NCI-H524 (cell line): ENCODE measurements around the gene TELO2.

Experiments
- DNase-seq, 2 experiments: peaks; one replicate each; lab custom pipeline; 2025; lab: John Stamatoyannopoulos, UW

The TELO2 gene

DNA sequence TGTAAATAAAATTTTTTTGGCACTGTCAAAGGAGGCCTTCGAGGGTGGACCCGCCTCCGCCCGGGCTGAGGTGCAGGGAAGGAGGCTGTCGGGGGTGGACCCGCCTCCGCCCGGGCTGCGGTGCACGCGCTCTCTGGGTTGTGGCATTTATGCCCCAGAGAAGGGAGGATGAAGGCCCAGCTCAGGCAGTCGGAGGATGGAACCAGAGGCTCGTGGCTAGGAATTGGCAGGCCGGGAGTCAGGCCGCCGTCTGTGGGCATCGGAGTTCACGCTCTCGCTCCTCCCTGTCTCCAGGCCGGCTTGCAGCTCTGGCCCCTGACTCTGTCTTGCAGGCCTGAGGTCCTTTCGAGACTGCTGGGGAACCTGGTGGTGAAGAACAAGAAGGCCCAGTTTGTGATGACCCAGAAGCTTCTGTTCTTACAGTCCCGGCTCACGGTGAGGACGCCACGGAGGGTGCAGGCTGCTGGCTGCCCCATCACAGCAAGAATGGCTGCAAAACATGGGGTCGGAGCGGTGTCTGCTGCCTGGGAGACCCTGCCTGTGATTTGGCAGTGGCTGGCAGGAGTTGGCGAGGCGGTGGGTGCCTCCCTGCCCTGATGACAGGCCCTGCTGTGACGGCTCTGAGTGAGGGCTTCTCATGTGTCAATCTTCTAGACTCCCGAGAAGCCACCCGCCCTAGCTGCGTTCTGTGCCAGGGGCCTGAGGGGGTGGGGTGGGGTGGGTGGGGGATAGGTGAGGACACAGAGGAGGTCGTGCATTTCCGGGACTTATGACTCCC is 5.9 kb downstream of the TELO2 start:
- DNase-seq: no peak

DNA sequence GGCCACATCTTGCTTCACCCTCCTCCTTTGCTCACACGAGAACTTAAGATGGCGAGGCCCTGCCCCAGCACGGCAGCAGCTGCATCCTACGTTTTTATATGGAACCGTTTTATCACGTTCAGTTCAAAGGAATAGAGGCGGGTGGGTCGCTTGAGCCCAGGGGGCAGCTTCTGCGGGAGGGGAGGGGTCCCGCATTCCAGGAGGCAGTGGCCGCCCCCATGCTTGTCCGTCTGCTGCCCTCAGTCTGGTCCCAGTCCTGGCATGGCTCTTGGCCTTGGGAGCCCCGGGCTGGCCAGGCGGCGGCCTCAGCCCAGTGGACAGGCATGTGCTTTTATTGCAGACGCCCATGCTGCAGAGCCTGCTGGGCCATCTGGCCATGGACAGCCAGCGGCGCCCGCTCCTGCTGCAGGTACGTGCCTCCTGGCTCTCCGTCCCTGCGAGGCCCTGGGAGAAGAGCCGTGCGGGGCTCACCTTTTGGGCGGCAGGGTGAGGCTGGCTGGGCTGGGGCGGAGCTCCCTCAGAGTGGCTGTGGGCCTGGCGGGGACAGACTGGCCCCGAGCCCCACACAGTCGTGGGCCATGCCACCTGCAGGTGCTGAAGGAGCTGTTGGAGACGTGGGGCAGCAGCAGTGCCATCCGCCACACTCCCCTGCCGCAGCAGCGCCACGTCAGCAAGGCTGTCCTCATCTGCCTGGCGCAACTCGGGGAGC is 6.8 kb downstream of the TELO2 start:
- DNase-seq: no peak

DNA sequence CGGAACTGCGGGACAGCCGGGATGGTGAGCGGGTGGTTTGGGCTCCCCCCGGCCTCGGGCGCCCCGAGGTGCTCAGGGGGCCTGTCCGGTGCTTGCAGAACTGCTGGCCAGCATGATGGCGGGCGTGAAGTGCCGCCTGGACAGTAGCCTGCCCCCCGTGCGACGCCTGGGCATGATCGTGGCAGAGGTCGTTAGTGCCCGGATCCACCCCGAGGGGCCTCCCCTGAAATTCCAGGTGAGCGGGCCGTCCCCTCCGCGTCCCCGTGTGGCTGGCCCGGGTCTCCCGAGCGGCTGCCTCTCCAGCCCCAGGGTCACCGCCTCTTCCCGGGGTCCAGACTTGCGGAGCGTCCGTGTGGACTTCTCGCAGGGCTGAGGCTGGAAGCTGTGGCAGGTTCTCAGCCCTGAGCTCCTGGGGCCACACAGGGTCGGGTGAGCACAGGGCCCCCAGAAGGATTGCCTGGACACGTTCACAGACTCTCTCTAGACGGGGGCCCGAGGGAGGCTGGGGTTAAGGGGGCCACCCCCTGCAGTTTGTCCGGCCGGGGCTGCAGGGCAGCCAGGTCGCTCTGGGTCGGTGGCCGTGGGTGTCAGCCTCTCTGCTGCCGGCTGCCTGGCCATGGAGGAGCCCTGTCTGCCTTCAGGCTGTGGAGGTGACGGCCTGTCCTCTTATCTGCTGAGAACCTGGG is 7.4 kb downstream of the TELO2 start:
- no peak for DNase-seq

DNA sequence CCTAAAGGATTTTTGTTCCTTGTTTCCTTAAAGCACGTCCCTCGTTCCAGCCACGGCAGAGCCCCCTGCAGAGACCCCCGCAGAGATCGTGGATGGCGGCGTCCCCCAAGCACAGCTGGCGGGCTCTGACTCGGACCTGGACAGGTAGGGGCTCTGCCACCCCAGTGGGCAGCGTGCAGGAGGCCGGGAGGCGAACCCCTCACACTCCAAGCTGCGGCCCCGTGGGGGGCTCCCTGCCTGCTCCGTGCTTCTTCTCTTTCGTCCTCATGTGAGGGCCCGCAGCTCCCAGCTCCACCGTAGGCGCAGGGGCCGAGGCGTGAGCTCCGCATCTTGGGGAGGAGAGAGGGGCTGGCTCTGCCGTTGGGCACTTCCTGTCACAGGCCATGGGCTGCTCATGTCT is 8.5 kb downstream of the TELO2 start:
- DNase-seq: no peak

DNA sequence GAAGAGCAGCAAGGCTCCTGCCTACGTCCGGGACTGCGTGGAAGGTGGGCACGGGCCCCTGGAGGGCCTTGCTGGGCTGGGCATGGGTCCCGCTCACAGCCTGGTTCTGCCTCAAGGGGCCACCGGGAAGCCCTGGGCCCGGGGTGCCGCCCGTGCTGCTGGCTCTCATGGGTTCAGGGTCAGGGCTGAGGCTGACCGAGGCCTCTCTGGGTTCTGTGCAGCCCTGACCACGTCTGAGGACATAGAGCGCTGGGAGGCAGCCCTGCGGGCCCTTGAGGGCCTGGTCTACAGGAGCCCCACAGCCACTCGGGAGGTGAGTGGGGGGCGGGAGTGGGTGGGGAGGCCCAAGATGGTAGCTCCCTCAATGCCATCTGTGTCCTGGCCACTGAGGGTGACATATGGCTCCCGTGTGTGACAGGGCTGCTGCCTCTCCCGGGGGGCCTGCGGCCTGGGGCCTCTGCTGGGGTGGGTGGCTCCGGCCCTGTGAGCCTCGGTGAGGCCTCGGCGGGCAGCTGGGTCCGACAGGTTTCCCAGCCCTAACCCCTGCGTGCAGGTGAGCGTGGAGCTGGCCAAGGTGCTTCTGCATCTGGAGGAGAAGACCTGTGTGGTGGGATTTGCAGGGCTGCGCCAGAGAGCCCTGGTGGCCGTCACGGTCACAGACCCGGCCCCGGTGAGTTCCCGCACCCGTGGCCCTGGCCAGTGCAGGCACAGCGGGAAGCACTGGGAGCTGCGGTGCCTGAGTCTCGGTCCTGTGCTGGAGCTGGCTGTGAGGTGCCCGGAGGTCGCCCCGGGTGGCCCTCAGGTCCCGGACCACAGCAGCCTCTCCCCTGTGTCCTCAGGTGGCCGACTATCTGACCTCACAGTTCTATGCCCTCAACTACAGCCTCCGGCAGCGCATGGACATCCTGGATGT is 9.2 kb downstream of the TELO2 start:
- no peak for DNase-seq

DNA sequence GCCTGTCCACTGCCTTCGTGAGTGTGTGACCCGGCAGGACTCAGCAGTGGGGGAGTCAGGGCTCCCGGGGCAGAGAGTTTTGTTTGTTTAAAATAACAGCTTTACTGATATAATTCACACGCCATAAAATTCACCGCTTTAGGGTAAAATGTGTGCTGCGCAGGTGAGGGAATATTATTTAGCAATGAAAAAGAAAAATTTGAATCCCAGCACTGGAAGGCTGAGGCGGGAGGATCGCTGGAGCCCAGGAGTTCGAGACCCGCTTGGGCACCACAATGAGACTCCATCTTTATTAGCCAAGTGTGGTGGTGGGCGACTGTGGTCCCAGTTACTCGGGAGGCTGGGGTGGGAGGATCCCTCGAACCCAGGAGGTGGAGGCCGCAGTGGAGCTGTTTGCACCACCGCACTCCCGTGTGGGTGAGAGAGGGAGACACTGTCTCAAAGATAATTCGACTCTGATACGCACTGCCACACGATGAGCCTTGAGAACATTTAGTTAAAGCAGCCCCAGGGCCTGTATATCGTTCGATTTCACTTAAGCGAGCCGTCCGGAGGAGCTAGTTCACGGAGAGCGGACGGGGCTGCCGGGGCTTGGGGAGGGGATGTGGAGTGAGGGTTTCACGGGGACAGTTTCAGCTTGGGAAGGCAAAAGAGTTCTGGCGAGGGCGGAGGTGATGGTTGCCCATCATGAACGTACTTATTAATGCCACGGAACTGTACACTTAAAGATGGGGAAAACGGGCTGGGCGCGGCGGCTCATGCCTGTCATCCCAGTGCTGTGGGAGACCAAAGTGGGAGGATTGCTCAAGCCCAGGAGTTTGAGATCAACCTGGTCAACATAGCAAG is 10.2 kb downstream of the TELO2 start:
- no peak for DNase-seq

DNA sequence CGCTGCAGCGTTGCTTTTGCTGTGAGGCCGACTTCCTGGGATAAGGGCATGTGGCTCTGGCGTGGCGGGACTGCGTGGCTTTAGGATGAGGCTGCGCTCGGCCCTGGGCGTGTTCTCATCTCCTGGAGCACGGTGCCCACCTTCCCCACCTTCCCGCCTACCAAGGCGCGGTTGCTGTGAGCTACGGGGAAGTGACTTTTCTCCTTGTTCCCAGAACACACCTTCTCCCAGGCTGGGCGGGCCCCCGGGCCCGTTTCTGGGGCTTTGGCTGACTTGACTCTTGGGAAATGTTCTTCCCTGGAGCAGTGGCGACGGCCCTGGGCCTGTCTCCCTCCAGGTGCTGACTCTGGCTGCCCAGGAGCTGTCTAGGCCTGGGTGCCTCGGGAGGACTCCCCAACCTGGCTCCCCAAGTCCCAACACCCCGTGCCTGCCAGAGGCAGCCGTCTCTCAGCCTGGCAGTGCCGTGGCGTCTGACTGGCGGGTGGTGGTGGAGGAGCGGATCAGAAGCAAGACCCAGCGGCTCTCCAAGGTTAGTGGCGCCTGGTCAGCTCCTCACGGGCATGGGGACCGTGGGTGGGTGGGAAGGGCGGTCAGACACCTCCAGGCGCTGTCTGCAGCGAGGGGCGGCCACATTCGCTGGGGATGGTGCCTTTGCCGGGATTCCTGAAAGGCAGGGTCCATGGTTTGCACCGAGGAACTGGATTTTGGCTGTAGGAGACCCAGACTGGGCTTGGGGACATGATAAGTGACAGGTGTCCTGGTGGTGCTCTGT is 12.1 kb downstream of the TELO2 start:
- DNase-seq: no peak

DNA sequence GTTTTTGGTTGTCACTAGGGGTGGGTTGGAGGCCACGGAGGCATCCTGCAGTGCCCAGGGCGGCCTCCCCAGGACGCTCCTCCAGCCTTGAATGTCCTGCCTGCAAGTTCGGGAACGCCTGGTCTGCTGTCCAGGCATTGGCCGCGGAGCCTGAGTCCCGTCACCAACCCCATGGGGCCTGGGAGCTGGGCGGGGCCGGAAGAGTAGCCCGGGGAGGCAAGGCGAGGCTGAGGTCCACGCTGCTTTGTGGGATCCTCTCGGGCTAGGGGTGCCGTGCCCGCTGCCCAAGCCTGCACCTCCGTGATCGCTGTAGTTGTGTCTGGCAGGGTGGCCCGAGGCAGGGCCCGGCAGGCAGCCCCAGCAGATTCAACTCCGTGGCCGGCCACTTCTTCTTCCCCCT is 12.8 kb downstream of the TELO2 start:
- no peak for DNase-seq

DNA sequence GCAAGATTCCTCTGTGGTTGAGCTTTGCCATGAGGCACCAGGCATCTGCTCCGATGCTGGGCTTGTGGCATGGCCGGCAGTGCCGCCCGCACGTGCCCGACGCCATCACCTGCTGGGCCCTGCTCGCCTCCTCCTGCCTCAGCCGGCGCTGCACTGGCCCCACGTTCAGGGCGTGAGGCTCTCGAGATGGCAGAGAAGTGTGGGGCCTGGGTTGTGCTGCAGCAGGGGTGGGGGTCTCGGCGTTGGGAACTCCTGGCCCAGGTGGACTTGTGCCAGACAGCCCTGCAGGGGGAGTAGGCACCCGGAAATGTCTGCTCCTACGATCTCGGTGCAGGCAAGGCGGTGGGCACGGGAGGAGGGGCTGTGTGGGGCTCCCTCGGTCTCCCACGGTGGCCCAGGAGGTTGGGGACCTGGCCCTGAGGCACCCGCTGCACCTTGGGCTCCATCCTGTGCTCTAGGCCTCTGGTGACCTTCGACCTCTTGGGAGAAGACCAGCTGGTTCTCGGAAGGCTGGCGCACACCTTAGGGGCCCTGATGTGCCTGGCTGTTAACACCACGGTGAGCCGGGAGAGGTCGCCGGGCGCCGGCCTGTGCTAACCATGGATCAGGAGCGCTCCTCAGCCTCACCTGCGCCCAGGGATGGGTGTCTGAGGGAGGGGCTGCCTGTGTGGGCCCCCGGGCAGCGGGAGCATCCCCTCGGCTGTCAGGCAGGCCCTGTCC is 13.5 kb downstream of the TELO2 start:
- no peak for DNase-seq

DNA sequence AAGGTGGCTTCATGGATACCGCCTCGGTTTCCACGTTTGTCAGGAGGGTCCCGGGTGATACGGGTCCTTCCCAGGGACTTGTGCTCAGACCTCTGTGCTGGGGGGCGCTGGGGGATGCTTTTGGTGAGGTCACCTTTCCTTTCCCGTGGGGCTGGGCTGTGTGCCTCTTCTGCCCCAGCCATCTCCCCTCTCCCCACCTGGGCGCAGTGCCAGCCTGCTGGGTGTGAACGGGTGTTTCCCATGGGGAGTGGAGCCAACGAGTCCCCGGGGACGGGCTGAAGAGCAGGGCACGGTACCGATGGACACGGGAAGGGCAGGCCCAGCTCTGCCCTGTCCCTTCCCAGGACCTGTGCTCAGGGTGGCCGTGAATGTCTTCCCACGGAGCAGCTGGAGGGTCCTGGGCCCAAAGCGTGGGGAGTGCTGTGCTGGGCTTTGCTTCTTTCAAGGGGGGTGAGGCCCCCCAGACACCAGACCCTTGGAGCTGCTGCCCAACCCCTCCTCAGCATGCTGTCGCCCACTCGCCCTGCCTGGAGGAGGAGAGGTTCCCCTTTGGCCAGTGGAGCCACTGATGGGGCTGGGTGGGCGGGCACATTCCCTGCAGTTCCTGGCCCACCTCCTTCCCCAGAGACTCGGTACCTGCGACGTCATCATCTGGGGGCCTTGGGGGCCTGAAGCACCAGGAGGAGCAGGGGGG is 15.5 kb downstream of the TELO2 start:
- no peak for DNase-seq

DNA sequence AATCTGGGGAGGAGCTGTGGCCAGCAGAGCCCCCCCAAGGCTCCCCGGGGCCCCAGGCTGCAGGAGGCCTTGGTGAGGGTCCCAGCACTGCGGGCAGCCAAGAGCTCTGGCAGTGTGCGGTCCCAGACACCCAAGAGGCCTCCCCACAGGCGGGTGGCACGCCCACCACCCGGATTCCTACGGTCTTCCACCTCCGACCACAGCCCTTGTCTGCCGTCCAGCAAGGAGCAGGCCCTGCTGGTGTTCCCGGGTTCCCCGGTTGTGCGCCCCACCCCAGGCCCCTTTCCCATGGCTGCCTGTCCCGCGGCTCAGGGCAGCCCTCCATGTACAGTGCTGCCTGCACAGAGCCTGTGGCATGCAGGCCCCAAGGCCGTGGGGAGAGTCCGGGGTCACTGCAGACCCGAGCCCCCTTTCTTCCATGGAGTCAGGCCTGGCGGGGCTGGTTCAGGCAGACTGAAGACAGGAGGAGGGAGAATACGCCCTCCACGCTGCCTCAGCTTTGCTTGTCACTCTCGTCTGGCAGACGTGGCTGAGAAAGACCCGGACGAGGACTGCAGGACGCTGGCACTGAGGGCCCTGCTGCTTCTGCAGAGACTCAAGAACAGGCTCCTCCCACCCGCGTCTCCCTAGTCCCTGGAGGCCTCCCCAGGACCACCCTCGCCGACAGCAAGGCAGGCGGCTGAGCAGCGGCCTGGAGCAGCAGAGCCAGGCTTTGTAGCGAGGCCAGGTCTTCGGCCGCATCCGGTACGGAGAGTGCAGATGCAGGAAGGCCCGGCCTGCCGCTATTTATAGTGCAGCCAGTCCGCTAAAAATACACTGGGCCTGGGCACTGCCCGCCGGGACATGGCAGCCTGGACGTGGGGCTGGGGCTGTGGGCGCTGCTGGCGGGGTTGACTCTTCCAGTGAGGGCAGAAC is 16.4 kb downstream of the TELO2 start:
- DNase-seq: no peak

DNA sequence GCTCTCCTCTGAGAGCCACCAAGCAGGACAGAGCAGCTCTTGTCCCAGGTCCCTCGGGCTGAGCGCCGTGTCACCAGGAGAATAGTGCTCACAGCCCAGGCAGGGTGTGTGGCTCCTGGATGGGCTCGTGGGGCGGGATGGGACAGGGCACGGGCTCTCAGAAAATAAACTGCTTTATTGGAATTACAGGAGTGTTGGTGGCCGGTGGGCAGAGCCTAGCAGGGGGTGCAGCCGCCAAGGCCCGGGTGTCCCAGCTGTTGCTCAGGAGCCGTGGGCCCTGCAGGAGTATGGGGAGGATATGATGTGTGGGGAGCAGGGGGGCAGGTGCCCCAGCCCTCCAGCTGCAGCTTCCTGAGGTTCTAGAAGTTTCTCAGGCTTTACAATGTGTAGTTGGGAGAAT is 17.1 kb downstream of the TELO2 start:
- no peak for DNase-seq

DNA sequence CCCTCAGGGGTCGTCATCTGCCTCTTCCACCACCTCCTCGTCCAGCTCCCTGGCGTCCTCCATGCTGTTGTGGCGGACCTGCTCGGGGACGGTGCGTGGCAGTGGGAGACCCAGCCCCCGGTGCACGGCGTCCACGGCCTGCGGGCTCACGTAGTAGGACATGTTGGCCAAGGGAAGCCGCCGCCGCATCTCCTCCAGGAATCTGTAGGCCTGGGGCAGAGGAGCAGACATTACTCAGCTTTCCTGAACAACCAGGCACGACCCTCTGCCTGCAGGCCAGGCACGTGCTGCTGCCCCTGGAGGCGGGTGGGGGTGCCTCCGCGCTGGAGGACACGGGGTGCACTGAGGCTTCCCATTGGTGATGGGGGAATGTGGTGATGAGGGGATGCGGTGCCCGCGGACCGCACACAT is 17.8 kb downstream of the TELO2 start:
- no peak for DNase-seq

DNA sequence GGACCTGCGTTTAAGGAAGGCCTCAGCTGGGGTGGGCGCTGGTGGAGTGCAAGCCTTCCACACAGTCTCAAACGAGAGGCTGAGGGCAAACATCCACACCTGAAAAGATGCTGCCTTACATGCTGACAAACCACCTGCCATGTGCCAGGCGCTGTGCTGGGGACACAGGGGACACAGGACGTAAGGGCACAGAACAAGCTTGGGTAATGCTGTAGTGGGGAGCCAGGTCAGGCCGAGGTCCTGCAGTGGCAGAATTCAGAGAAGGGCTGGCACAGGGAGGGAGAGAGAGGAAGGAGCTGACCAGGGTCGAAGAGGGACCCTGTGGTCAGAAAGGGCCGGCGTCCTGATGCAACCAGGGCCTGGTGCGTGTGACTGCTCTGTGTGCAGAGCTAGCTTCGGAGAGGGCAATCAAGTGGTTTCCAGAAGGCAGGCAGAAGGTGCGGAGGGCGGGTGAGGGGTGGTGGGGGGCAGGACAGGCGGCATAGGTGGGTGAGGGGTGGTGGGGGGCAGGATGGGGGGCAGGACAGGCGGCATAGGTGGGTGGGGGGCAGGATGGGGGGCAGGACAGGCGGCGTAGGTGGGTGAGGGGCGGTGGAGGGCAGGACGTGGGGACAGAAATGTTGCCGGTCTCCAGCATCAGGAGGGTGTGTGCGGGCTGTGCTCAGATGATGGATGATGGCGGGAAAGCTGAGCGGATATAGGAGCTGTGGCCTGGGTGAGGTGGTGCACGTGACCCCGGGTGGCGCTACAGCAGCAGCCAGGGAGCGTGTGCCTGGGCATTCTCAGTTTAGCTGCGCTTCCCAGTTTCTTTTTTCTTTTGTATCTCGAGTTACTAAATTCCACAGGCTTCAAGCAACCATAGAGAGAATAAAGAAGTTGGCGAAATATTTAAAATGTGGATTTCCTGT is 18.8 kb downstream of the TELO2 start:
- DNase-seq: no peak

DNA sequence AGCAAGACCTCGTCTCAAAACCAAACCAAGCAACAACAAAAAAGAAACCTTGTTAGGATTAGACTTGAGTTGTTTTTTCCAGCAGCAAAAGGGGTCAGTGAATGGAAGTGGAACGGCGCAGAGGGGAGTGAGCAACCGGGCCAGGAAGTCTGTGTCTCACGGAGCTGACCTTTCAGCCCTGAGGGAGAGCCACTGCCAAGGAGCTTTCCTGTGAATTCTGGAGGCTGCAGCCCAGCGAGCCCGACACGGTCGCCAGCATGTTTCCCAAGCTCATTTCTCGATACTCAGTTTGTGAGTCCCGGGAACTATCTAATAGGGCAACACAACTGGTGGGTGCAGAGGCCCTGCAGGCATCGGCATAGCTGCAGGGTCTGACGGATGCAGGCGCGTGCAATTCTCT is 19.6 kb downstream of the TELO2 start:
- DNase-seq: no peak

DNA sequence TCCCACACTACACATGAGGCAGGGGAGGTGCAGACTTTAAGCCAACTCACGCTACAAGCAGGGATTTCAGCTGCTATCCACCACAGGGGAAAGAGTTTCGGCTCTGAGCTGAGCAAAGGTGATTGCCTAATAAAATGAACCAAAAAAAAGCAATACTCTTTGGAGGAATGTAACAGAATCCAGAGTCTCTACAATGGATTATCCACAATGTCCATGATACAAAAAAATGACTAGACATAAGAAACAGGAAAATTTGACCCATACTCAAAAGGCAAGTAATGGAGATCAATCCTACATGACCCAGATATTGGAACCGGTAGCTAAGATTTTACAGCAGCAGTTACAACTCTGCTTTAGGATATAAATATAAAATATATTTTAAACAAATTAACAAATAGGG is 21.3 kb downstream of the TELO2 start:
- DNase-seq: no peak

DNA sequence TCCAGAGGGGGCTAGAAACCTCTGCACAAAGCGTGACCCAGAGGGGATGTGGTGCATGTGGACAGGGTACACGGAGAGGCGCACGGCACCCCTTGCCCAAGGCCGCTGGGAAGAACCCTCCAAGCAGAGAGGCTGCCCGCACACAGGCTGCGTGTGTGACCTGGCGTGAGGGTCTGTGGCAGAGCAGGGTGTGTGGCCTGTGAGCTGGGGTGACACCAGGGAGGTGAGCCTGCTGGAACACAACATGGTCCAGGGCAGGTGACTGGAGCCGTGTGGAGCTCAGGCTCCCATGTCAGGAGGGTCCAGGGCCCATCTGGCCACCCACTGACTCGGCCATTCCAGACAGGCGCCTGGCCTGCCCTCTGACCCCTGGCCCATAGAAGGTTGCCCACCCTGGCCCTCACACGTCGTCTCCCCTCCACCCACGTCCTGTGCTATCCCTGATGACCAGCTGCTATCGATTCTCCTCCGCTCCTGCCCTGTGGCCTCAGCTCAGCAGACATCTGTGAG is 25.5 kb downstream of the TELO2 start:
- DNase-seq: no peak
